ENCODE results near the gene CRMP1.

DNA sequence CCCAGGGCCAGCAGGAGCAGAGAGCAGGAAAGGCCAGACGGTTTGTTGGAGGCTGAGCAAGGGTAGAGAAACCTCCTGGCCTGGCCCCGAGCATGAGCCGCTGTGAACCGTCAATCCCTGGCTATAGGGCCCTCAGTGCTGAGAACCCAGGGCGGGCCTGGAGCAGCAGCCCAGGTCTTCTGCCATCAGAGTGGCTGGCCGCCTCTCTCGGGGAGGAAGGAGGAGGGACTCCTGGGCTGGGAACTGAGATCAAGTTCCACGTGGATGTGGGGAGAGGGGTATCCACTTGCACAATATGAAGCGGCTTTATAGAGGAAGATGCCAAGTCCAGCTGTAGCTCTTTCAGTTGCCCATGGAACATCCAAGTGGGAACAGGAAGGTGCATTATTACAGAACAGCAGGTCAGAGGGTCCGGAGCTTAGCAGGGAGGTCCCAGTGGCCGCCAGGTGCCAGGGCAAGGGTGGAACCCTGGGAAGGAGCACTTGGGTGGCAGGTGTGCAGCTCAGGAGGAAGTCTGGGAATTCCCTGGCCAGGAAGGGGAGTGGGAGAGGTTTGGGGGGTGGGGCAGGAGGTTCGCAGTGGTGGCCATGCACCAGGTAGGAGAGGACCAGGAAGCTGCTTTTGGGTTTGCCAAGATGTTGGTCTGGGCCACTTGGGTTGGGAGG is 31.7 kb upstream of the CRMP1 start:
- TF ChIP-seq MYC (IDR thresholded peaks at IDR 0.05; ENCODE audit: low read depth, low read length) (no peak), POLR2A (IDR thresholded peaks at IDR 0.05; ENCODE audit: low read depth, low read length) (no peak), POLR2AphosphoS5 (IDR thresholded peaks at IDR 0.05; ENCODE audit: insufficient read depth, low read depth, low read length) (no peak)
- TF ChIP-seq, protein P1, sequence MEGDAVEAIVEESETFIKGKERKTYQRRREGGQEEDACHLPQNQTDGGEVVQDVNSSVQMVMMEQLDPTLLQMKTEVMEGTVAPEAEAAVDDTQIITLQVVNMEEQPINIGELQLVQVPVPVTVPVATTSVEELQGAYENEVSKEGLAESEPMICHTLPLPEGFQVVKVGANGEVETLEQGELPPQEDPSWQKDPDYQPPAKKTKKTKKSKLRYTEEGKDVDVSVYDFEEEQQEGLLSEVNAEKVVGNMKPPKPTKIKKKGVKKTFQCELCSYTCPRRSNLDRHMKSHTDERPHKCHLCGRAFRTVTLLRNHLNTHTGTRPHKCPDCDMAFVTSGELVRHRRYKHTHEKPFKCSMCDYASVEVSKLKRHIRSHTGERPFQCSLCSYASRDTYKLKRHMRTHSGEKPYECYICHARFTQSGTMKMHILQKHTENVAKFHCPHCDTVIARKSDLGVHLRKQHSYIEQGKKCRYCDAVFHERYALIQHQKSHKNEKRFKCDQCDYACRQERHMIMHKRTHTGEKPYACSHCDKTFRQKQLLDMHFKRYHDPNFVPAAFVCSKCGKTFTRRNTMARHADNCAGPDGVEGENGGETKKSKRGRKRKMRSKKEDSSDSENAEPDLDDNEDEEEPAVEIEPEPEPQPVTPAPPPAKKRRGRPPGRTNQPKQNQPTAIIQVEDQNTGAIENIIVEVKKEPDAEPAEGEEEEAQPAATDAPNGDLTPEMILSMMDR (IDR thresholded peaks at IDR 0.05; ENCODE audit: extremely low read depth in 1 of 2, insufficient read depth in 1 of 2, low read depth in 1 of 2, low read length in 2 of 2): no peak
- TF ChIP-seq, protein P2, sequence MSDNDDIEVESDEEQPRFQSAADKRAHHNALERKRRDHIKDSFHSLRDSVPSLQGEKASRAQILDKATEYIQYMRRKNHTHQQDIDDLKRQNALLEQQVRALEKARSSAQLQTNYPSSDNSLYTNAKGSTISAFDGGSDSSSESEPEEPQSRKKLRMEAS (IDR thresholded peaks at IDR 0.05; ENCODE audit: insufficient read depth, insufficient read length): no peak
